ENCODE data around the gene APLF.
"Not testable (repeated sequence)": the region's sequence is repeated elsewhere in the genome, so short reads cannot be mapped to it uniquely, and the experiment has no call there.

Gene APLF

DNA sequence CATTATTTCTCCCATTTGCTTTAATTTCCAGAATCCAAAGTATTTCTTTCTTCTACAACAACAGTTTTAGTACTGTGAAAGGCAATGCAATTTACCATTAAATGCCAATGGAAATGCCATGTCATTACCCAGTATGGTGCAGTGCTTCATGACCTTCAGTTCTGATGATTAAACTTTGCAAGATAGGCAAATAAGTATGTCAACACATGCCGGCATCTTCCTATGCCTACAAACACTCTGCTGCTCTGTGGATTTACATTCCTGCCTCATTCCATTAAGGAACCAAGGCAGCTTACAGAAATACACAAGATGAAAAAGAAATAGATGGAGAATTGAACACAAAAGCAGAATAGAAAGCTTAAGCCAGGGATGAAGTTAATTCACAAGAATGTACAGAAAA is 123.3 kb downstream of the APLF start:
- TF ChIP-seq CTCF (IDR thresholded peaks at IDR 0.05; ENCODE audit: low read depth, low read length), result no peak
- H3K4me3 ChIP-seq (ENCODE audit: low read depth, low read length), result no peak overlapping the region

DNA sequence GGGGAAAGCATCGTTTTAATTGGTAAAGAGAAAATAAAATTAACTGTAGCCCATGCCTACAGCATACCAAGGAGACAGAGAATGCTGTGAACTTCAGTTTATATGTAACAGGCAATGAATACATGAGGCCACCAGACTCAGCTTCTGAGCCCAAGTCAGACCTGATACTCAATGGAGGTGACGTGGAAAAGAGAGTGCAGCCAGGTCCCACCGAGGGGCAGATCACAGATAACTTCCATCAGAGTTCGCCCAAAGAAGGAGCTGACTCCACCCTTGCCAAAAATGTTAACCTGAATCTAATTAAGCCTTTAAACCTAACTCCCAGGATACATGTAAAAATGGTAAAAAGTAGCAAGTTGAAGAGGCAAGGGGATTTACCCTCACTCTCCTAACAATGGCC is 123.8 kb downstream of the APLF start:
- no peak for TF ChIP-seq CTCF (IDR thresholded peaks at IDR 0.05; ENCODE audit: low read depth, low read length)
- no peak overlapping the region for H3K4me3 ChIP-seq (ENCODE audit: low read depth, low read length)

DNA sequence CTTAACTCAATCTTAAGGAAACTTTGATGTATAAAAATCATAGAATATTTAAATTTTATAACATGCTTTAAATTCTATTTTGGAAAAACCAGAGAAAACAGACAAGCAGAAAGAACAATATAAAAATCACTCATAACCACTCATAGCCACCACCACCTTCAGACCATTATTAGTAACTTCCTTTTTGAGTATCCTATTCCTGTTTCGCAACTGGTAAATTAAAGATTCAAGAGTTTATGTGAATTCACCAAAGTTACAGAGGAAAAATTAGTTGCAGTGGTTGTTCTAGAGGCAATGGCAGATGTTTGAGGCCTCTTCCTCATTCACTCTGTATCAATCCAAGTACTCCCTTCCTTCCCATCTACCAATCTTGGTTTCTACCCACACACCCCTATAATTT is 126.7 kb downstream of the APLF start:
- H3K4me3 ChIP-seq (ENCODE audit: low read depth, low read length), result no peak overlapping the region
- no peak for TF ChIP-seq CTCF (IDR thresholded peaks at IDR 0.05; ENCODE audit: low read depth, low read length)

- peak; percentile 93 for TF ChIP-seq CTCF (IDR thresholded peaks at IDR 0.05; ENCODE audit: low read depth, low read length)
- H3K4me3 ChIP-seq (ENCODE audit: low read depth, low read length), result no peak overlapping the region
These were observed 127.5 kb downstream of the APLF start for GRCh38 chr2:68594674-68595492.

- not testable (repeated sequence) for H3K4me3 ChIP-seq (ENCODE audit: low read depth, low read length)
These were observed 128.1 kb downstream of the APLF start for GRCh38 chr2:68595493-68595785.

DNA sequence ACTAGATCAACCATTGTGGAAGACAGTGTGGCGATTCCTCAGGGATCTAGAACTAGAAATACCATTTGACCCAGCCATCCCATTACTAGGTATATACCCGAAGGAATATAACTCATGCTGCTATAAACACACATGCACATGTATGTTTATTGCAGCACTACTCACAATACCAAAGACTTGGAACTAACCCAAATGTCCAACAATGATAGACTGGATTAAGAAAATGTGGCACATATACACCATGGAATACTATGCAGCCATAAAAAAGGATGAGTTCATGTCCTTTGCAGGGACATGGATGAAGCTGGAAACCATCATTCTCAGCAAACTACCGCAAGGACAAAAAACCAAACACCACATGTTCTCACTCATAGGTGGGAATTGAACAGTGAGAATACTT is 133.1 kb downstream of the APLF start:
- not testable (repeated sequence) for H3K4me3 ChIP-seq (ENCODE audit: low read depth, low read length)

GRCh38 chr2:68603059-68603458 is 135.7 kb downstream of the APLF start:
- no peak overlapping the region for H3K4me3 ChIP-seq (ENCODE audit: low read depth, low read length)
- no peak for TF ChIP-seq CTCF (IDR thresholded peaks at IDR 0.05; ENCODE audit: low read depth, low read length)

DNA sequence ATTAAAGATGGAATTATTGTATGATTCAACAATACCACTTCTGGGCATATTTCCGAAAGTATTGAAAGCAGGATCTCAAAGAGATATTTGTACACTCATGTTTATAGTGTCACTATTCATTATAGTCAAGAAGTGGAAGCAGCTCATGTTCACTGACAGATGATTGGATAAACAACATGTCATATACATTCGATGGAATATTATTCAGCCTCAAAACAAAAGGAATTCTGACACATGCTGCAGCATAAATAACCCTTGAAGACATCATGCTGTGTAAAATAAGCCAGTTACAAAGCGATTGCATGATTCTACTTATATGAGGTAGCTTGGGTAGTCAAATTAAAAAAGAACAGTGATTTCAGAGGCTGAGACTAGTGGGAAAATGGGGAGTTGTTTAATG is 136.7 kb downstream of the APLF start:
- no peak for TF ChIP-seq CTCF (IDR thresholded peaks at IDR 0.05; ENCODE audit: low read depth, low read length)
- H3K4me3 ChIP-seq (ENCODE audit: low read depth, low read length), result no peak overlapping the region

Measured in WI38 (cell line).